Inflammatory macrophage treated with lipopolysaccharide for 4 hours (primary cell): ENCODE data around the gene KATNB1.
A peak's percentile ranks its signal among the peaks of the same experiment; 100 is the strongest.

ENCODE experiments used
- DNase-seq: peaks from one replicate; pipeline ENCODE4 v3.0.0-alpha.2; 2020

KATNB1 gene, protein sequence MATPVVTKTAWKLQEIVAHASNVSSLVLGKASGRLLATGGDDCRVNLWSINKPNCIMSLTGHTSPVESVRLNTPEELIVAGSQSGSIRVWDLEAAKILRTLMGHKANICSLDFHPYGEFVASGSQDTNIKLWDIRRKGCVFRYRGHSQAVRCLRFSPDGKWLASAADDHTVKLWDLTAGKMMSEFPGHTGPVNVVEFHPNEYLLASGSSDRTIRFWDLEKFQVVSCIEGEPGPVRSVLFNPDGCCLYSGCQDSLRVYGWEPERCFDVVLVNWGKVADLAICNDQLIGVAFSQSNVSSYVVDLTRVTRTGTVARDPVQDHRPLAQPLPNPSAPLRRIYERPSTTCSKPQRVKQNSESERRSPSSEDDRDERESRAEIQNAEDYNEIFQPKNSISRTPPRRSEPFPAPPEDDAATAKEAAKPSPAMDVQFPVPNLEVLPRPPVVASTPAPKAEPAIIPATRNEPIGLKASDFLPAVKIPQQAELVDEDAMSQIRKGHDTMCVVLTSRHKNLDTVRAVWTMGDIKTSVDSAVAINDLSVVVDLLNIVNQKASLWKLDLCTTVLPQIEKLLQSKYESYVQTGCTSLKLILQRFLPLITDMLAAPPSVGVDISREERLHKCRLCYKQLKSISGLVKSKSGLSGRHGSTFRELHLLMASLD

DNA sequence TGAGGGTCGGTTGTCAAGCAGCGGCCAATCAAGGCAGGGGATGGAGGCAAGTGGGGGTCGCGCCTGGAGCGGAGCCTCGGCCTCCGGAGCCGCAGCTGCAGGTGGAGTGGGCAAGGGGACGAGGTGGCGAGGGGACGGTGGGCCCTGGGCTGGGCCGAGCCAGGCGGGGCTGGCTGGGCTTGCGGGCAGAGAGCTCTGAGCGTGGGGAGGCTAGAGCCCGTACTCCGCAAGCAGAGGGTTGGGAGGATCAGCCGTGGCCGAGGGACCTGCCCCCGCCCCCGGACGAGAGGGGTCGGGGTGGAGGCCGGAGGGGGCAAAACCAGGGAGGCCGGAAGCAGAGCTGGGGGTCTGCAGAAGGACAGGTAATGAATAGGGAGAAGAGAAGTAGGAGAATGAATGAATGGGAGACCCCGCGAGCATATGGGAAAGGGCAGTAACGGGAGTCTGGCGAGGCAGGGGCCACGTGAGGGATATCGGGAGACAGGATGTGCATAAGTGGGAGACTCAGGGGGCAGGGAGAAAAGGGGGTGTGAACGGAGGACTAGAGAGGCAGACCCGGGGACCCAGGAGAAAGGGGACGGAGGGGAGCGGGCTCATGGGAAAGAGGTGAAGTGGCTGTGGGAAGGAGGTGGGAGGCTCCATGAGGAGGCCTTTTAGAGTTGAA is at the start of gene KATNB1:
Gene KATNB1 (plus strand): TSS at position 16 of the 664 bp plus-strand sequence. CDS start 1,474 bp downstream, outside the sequence.
- DNase-seq = no peak

DNA sequence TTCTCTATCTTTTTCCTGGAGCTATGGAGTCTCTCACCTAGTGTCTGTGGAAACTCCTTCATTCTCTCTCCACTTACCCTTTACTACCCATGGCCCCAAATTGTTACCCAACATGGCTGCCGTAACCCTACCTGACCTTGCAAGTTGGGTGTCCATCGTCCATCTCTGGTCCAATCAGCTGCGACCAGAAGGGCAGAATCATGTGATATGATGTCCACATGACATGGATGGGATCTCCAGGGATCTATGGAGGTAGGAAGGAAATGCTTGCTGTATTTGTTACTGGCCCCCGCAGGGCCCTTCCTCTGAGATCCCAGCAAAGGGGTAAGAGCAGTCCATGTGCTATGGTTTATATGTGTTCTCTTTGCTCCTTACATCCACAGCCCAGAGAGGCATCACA is 49.0 kb upstream of the KATNB1 start:
- DNase-seq = no peak

DNA sequence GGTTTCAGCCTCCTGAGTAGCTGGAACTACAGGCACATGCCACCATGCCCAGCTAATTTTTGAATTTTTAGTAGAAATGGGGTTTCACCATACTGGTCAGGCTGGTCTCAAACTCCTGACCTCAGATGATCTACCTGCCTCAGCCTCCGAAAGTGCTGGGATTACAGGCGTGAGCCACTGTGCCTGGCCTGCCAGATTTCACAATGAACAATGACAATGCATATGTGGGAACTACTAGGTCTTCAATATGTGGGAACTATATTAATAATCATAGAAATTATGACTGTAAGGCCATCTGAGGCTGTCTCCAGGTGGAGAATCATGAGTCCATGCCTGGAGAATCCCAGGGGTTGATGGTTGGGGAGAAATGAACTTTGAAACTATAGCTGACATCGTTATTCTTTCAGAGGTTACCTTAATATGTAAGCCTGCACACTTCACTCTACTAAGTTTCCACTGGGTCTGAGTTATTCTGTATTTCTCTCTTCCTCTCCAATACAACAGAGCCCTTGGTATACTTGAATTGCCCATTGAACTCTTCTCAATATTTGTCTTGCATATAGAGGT is 48.1 kb upstream of the KATNB1 start:
- peak; percentile 32 for DNase-seq

DNA sequence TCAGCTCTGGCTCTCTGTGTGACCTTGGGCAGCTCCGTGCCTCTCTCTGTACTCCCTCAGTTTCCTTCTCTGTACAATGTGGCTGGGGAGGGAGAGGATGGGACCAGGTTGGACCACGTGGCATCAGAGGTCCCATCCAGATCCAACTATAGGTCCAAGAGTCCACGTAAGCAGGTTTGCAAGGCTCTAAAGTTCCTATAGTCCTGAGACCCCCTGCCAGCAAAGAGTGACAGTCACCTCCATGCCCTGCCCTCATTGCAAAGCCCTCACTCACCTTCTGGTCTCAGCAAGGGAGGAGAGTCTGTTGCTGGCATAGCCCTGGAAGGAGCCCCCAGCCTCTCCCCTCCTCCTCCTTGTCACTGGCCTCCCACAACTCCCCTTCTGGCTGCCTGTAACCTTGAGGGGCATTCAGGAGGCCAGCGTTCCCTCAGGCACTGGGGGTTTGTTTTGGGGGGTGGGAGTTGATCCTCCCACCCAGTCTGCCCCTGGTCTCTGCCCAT is 47.0 kb upstream of the KATNB1 start:
- DNase-seq = no peak

DNA sequence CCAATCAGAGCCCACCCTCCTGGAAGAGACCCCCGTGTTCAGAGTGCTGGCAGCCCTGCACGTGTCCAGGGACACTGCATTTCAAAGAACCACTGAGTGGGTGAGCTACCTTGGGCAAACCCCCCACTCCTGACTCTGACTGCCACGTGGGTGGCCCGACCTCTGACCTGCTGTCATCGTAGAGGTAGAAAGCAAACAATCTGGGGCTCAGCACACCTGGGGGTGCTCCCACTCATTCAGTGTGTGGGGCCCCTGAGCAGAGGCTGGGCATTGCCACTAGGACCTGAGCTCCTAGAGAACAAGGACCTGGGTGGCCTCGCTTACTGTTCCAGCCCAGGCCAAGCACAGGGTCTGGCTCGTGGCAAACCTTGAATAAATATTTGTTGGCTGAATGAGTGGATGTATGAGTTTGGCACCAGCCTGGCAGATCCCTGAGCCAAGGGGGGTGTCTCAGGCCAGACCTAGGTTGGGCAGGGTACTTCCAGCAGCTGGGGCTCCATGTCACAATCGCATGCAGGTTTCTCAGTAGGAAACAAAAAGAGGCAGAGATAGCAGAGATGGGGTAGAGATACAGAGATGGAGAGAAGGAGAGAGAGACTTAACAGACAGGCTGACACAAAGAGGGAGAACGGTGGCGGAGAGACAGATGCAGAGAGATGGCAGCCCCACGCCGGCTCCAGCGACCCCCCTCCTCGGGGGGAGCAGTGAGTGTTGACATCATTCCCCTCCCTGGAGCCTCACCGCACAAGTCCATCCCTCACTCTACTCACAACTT is 46.4 kb upstream of the KATNB1 start:
- no peak for DNase-seq

DNA sequence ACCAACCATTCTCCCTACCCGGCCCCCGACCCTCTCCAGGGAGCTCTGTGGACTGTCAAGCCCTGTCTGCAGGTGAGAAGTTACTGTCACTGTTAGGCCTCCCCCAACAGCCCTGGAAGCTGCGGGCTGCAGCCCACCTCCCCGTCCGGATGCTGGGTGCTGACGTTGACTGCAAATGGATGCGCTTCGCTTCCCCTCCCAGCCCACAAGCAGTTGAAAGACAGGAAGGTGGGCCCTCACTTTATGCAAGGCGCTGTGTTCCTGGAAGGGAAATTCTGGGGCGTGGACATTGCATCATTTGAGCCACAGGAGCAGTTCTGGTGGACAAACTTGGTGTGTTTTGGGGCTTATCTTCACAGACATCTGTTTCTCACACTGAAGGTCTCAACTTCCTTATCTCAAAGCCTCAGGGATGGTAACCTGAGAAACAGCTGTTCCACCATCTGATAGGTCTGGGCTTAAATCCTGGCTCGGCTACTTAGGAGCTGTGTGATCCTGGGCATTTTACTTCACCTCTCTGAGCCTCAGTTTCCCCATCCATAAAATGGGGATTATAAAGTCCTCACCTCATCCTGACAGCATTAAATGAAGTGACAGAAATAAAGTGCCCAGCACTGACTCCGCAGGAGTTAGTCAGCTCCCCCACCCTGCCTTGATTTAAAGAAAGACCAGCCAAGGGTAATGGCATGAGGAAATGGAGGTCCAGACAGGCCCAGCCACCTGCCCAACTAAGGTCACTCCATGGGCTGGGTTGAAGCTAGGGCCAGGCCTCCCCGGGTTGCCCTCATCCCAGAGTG is 45.6 kb upstream of the KATNB1 start:
- peak; percentile 41 for DNase-seq

DNA sequence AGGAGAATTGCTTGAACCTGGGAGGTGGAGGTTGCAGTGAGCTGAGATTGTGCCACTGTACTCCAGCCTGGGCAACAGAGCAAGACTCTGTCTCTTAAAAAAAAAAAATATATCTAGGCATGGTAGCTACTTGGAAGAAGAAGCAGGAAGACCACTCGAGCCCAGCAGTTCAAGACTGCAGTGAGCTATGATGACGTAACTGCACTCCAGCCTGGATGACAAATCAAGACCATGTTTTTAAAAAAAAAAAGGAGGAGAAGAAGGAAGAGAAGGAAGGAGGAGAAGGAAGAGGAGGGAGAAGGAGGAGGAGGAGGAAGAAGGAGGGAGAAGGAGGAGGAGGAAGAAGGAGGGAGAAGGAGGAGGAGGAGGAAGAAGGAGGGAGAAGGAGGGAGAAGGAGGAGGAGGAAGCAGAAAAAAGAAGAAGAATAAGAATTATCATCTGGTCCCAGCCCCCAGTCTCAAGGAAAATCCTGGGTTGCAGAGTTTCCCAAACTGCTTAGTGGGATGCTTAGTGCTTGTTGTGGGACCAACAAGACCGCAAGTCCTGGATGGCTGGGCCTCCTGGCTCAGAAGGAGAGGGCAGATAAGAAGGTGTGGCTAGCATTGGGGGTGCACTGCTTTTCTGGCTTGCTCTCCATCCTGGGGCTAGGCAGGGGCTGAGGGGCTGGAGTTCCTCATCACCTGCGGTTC is 44.6 kb upstream of the KATNB1 start:
- DNase-seq = peak; percentile 43

DNA sequence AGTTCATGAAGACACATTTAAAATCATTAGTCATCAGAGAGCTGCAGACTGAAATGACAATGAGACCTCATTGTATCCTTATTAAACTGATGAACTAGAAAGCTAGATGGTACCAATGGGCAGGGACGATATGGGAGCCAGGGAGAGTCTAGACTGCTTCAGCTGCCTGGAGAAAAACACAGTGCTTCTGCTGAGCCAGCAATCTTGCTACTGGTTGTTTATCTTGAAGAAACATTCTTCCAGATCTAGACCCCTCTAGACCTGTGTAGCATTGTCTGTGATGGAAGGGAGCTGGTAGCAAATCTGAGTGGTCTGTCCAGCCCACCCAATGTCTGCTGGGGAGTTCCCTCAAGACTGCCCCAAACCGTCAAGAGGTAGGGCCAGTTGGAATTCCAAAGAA is 42.9 kb upstream of the KATNB1 start:
- DNase-seq = no peak

DNA sequence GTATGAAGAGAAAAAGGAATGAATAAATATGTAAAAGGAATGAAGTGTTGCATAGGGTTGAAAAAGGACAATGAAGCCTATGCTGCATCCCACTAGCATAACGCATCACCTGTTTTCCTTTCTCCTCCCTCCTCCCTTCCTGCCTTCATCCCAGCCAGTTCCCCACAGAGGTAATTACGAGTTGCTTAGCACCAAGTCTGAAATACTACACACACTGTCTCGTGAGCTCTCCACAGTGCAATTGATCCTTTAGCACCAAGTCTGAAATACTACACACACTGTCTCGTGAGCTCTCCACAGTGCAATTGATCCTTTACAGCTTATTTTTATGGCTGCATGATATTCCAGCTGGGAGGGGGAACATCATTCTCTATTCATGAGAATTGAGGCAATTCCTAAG is 42.0 kb upstream of the KATNB1 start:
- no peak for DNase-seq

DNA sequence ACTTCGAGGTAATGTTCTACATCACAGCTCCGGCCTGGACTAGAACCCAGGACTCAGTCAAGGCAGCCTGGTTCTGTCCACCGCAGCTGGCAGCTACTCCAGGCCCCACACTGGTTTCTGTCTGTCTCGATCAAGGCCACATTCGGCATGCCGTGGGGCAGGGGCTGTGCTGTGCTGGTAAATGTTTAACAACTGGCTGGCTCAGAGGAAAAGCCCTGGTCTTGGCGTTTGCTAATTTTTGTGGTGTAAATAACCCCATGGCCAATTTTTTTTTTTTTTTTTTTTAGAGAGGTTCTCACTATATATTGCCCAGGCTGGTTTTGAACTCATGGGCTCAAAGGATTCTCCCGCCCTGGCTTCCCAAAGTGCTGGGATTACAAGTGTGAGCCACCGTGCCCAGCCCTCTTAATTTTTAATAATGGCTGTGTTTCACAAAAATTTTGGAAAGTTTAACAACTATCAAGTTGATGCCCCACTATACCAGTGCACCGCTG is 41.3 kb upstream of the KATNB1 start:
- no peak for DNase-seq

DNA sequence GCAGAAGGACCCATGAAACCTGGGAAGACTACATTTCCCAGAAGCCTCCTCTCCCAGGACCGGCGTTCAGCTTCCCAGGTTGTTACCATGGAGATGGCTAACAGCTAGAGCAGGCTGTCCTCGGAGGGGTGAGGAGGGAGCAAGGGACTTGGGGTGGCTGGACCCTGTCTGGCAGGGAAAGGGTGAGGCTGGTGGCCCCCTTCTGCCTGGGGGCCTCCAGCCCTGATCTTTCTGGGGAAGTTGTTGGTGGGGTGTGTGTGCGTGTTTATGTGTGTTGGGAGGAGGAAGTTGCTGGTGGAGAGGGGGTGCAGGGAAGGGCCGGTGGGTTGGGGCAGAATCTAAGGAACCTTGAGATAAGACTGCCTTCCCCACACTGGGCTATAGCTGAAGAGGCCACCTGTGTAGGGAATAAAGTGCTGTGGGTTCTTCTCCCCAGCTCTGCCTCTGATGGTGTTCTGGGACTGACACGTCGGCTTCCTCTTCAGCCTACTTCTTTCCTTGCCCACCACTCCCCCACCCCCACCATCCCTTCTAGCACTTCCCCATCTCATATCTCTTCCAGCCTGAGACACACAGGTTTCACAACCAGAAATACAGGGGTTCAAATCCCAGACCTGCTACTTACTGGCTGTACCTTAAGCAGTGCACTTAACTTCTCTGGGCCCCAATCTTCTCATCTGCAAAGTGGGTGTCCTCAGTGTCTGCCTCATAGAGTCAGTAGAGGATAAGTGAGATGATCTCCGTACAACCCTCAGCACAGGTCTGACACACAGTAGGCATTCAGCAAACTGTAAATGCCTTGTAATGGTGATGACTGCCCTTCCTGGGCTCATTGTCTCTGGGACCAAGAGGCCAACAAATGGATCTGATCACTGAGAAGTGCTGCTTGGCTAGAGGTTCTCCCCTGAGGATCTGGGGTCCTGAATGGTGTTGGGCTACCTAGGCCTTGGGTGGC is 40.6 kb upstream of the KATNB1 start, which contains the start of gene DRC7:
Gene DRC7 (plus strand): TSS at position 82 of the 955 bp plus-strand sequence. CDS start 3,144 bp downstream, outside the sequence.
- peak; percentile 62 for DNase-seq

DNA sequence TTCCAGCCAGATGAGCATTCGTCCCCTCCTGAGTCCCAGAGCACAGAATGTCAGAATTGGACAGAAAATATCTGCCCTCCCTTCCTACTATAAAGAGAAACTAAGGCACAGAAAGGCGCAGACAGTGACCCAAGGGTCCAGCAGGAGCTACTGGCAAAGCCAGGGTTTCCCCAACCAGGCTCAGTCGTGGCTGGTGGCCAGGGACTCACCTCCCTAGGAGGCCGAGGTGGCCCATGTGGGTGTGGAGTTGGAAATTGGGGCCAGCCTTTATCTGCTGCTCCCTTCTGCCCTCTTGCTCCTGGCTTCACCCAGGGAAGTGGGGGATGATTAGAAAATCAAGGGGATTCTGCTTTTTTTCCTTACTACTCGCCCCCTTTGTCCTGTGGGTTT is 39.9 kb upstream of the KATNB1 start:
- DNase-seq = no peak

DNA sequence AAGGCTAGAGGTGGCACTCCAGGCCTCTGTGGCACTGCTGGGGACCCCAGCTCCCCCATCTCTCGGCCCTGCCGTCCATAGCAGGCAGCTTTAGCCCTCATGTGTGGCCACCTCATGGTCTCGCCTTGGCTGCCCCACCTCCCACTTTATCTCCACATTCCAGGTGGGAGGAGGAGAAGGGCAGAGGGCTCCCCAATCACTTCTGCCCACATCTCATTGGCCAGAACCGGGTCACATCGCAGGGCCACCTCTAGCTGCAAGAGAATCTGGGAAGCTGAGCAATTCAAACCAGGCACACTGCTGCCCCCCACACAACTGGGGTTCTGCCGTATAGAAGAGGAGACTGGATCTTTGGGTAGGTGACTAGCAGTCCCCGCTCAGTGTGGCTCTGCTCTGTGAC is 39.3 kb upstream of the KATNB1 start:
- DNase-seq = no peak

DNA sequence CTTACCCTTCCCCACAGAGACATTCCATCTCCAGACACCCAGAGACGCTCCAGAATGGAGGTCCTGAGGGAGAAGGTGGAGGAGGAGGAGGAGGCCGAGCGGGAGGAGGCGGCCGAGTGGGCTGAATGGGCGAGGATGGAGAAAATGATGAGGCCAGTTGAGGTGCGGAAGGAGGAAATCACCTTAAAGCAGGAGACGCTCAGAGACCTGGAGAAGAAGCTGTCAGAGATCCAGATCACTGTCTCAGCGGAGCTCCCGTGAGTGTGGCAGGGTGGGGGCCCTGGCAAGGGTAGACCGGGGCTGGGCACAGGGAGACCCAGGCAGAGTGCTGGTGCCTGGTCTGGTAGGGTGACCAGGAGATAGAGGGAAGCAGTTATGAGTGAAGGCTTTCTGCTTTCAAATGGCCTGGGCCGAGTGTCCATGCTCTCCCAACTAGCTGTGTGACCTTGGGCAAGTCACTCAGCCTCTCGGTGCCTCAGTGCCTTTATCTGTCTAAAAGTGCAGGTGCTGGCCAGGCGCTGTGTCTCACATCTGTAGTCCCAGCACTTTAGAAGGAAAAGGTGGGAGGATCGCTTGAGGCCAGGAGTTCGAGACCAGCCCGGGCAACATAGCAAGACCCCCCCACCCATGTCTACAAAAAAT is 37.6 kb upstream of the KATNB1 start:
- DNase-seq = no peak

DNA sequence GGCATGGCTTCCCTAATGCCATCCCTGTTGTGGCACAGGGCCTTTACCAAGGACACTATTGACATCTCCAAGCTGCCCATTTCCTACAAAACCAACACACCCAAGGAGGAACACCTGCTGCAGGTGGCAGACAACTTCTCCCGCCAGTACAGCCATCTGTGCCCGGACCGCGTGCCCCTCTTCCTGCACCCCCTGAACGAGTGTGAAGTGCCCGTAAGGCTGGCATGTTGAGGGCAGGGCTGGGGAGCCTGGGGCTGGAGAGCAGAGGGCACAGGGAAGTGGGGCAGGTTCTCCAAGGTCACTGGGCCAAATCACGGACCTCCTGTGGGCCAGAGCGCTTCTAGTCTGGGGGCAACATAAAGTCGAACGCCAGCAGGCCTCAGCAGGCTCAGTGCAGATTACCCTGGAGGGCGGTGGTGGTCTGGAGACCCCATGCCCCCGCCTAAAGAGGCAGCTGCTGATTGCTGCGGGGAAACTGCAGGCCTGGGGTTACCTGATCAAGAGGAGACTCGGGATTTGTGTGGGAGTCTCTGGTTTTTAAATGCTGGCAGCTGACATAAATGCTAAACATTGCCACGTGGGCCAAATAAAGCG is 36.7 kb upstream of the KATNB1 start:
- DNase-seq = no peak

DNA sequence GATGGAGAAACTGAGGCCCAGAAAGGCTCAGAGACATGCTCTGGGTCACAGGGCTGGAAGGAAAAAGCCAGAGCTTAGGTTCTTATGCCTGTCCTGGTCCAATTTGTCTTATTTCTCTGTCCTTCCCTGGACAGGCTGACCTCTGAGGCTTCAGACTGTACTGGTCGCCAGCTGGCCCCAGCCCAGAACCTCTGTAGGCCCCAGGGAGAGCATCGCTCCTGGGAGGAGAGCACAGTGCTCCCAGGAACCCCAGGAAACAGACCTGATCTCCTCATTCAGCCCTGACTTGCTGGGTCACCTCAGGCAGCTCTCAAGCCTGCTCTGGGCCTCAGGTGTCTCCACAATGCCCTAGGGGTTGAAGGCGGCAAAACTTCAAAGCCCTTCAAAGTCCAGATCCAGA is 36.1 kb upstream of the KATNB1 start:
- DNase-seq = no peak

DNA sequence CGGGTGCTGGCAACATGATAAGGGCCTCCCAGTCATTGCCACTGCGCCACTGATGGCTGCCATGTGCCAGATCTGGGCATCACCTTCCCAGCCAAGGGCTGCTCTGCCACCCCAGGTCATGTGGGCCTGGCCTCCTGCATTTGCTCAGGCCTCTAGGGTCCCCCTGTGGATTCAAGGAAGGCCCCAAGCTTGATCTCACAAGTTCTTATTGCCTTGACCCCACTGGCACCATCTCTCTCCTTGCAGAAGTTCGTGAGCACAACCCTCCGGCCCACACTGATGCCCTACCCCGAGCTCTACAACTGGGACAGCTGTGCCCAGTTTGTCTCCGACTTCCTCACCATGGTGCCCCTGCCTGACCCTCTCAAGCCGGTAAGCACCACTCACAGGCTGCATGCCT is 35.7 kb upstream of the KATNB1 start:
- DNase-seq = no peak

DNA sequence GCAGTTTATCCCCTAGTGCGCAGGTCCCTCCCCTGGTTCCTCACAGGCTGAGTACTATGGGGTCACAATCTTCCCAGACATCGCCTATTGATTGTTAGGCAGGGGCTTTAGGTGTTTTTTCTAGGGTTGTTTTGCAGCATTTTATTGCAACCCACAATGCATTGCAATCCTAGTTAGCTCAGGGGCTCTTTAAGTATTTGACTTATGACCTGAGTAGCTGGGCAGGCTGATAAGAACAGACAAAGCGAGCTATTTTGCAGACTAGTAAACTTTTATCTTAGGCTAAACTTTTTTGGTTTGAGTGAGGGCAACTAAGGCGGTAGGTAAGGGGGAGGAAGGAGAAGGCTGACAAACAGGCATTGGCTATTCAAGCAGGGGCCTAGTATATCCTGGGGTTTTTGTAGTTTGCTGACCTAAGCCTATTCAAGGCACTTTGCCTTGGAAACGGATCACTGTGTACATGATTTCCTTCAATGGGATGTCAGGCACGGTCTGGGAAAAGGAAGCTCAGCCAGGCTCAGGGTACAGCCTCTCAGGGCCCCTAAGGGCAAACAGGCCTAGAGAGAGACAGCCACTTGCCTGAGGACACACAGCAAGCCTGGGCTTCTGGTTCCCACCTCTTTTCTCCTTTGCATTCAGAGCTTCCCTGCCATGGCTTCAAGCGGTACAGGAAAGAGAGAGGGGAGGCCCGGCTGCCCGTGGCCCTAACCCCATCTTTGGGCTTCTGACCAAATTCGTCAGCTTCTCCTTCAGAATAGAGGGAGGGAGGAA is 34.6 kb upstream of the KATNB1 start:
- no peak for DNase-seq
